Adrenal gland (tissue), 5 donors: Measurements from ENCODE around the gene COX7A2.

Source experiments
- POLR2A ChIP-seq, 2 donors: fragments of 450-650 bp; IDR thresholded peaks; one replicate each; pipeline ENCODE4 v1.6.1; 2017; ENCODE audit warnings: antibody characterized with exemption in 2 of 2, mild to moderate bottlenecking in 2 of 2, moderate library complexity in 1 of 2
- TF ChIP-seq, protein P1 (sequence below), 6 experiments: fragments of 450-650 bp in 4 of 6; fragments of 200-600 bp in 2 of 6; sonication (generic) in 1 of 6; IDR thresholded peaks; 1 replicate in 5 of 6; 2 replicates in 1 of 6; pipeline versions ENCODE4 v1.5.1 to v1.8.0; 2016 to 2021; ENCODE audit warnings: antibody characterized with exemption in 6 of 6, mild to moderate bottlenecking in 2 of 6, moderate library complexity in 1 of 6
- donor health status: DM: no; HTN: no; CAD: no.

DNA sequence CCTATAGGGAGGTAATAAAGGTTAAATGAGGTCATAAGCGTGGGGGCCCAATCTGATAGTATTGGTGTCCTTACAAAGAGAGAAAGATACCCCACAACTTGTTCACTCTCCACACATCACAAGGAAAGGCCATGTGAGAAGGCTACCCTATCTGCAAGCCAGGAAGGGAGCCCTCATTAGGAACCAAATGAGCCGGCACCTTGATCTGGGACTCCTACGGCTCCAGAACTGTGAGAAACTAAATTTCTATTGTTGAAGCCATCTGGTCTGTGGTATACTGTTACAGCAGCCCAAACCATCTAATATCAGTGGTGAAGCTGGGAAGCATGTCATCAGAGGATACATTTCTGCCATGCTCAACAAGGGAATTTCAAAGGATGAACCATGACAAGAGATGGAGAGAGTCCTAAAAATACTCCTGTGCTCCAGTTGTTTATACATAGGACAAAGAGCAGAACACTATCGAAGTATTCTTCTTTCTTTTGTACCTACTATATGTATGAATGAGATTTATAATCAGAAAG, 10.4 kb downstream of the COX7A2 start:
- no peak for TF ChIP-seq POLR2A (IDR thresholded peaks at IDR 0.05)
- TF ChIP-seq, protein P1, sequence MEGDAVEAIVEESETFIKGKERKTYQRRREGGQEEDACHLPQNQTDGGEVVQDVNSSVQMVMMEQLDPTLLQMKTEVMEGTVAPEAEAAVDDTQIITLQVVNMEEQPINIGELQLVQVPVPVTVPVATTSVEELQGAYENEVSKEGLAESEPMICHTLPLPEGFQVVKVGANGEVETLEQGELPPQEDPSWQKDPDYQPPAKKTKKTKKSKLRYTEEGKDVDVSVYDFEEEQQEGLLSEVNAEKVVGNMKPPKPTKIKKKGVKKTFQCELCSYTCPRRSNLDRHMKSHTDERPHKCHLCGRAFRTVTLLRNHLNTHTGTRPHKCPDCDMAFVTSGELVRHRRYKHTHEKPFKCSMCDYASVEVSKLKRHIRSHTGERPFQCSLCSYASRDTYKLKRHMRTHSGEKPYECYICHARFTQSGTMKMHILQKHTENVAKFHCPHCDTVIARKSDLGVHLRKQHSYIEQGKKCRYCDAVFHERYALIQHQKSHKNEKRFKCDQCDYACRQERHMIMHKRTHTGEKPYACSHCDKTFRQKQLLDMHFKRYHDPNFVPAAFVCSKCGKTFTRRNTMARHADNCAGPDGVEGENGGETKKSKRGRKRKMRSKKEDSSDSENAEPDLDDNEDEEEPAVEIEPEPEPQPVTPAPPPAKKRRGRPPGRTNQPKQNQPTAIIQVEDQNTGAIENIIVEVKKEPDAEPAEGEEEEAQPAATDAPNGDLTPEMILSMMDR (IDR thresholded peaks at IDR 0.05), result no peak
